ENCODE data around the gene STMND1. TPM values are rescaled to one million over a fixed set of nuclear protein-coding genes. Genes with fewer than 3 reads are reported as not detected.

The STMND1 gene
- total and polyA plus RNA-seq, 2 donors (not counting 1 experiment from before 2014, with no cell fraction given), result 0.06 TPM; not detected in 1

DNA sequence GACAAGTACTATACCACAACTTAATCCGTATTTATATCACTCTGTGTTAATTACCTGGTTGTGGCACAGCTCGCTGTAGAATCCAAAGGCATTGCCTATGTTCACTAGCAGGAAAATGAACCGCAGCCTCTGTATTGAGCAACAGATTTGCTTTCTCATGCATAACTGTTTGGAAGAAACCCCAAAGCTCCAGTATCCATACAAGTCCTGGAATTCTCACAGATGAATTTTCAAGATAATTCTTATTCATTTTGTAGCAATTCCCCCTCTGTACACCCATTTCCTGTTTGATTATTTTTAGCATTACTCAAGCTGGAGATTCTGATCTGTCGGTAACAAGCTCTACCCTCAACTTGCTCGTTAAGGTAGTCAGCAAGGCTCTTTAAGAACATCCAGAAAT is 63.5 kb downstream of the STMND1 start:
- no peaks in the 10 kb centered on the region for H3K79me2 ChIP-seq (ENCODE audit: control insufficient read depth, insufficient read depth, low read length)
- no peak overlapping the region for H3K9ac ChIP-seq (ENCODE audit: insufficient read depth, low read length)
- H3K27ac ChIP-seq (ENCODE audit: insufficient read depth, low read length), result no peak overlapping the region
- no peaks in the 10 kb centered on the region for H3K36me3 ChIP-seq (ENCODE audit: control insufficient read depth, insufficient read depth, low read length)
- no peaks in the 10 kb centered on the region for H3K27me3 ChIP-seq (ENCODE audit: control insufficient read depth, insufficient read depth, low read length)
- H2AFZ ChIP-seq (ENCODE audit: low read length), result no peak overlapping the region
- no peaks in the 10 kb centered on the region for H3K9me3 ChIP-seq (ENCODE audit: control insufficient read depth, insufficient read depth, low read depth, low read length)
- peak; percentile 55 to 82 for DNase-seq (ENCODE audit: low read depth in 2 of 2)
- peaks cover 3% of the 10 kb centered on the region for H3K4me1 ChIP-seq (ENCODE audit: control insufficient read depth, extremely low read depth, insufficient read depth, low read length)
- H3K4me3 ChIP-seq (replicated peaks in 1 of 4; ENCODE audit: control extremely low read depth in 1 of 4, insufficient read depth in 1 of 4, low read depth in 3 of 4, low read length in 4 of 4), result no peak overlapping the region
- no peak for TF ChIP-seq EZH2 (IDR thresholded peaks at IDR 0.05; ENCODE audit: low read length, missing control alignments)
- TF ChIP-seq, protein P1, sequence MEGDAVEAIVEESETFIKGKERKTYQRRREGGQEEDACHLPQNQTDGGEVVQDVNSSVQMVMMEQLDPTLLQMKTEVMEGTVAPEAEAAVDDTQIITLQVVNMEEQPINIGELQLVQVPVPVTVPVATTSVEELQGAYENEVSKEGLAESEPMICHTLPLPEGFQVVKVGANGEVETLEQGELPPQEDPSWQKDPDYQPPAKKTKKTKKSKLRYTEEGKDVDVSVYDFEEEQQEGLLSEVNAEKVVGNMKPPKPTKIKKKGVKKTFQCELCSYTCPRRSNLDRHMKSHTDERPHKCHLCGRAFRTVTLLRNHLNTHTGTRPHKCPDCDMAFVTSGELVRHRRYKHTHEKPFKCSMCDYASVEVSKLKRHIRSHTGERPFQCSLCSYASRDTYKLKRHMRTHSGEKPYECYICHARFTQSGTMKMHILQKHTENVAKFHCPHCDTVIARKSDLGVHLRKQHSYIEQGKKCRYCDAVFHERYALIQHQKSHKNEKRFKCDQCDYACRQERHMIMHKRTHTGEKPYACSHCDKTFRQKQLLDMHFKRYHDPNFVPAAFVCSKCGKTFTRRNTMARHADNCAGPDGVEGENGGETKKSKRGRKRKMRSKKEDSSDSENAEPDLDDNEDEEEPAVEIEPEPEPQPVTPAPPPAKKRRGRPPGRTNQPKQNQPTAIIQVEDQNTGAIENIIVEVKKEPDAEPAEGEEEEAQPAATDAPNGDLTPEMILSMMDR (conservative IDR thresholded peaks at IDR 0.05 in 1 of 2, IDR thresholded peaks at IDR 0.05 in 1 of 2; ENCODE audit: low read depth in 1 of 2, low read length in 2 of 2), result no peak
- H4K20me1 ChIP-seq (ENCODE audit: control insufficient read depth, extremely low read depth, insufficient read depth, low read length), result no peaks in the 10 kb centered on the region
- H3K4me2 ChIP-seq (ENCODE audit: extremely low read depth, insufficient read depth, low read length), result no peak overlapping the region

DNA sequence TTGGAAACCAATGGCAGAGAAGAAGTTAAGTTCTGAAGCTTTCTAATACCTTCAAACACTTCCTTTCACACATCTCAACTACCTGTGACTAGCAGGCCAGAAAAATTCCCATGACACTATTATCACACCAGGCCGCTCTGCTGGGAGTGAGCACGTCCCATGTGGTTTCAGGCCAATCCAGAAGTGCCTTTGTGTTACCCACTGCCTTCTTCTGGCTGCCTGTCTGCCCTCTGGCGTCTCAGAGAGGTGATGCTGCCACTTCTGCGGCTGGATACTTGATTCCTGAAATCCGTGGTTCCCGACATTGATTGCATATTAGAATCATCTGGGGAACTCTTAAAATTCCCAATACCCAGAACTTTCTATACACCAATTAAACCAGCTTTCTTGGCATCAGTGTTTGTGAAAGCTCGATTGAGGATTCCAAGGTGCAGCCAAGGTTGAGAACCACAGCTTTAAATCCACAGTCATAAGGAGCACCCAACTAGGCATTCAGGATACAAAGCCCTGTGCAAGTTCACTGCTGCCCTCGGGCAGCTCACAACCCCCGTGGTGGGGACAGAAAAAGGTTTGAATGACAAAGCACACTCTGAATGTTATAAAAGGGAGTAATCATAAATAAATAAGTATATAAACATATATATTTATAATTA is 65.6 kb downstream of the STMND1 start:
- Histone ChIP-seq H3K36me3 (ENCODE audit: control insufficient read depth, insufficient read depth, low read length) (no peaks in the 10 kb centered on the region), H3K4me2 (ENCODE audit: extremely low read depth, insufficient read depth, low read length) (no peak overlapping the region), H3K27ac (ENCODE audit: insufficient read depth, low read length) (no peak overlapping the region), H3K9ac (ENCODE audit: insufficient read depth, low read length) (no peak overlapping the region), H4K20me1 (ENCODE audit: control insufficient read depth, extremely low read depth, insufficient read depth, low read length) (no peaks in the 10 kb centered on the region), H3K79me2 (ENCODE audit: control insufficient read depth, insufficient read depth, low read length) (no peaks in the 10 kb centered on the region), H3K9me3 (ENCODE audit: control insufficient read depth, insufficient read depth, low read depth, low read length) (no peaks in the 10 kb centered on the region), H3K27me3 (ENCODE audit: control insufficient read depth, insufficient read depth, low read length) (no peaks in the 10 kb centered on the region), H3K4me1 (ENCODE audit: control insufficient read depth, extremely low read depth, insufficient read depth, low read length) (peaks cover 3% of the 10 kb centered on the region), H3K4me3 (replicated peaks in 1 of 4; ENCODE audit: control extremely low read depth in 1 of 4, insufficient read depth in 1 of 4, low read depth in 3 of 4, low read length in 4 of 4) (no peak overlapping the region), H2AFZ (ENCODE audit: low read length) (no peak overlapping the region)
- DNase-seq (ENCODE audit: low read depth in 2 of 2), result peak; percentile 14 to 70
- TF ChIP-seq, protein P1 (conservative IDR thresholded peaks at IDR 0.05 in 1 of 2, IDR thresholded peaks at IDR 0.05 in 1 of 2; ENCODE audit: low read depth in 1 of 2, low read length in 2 of 2), result peak in 1 of 2 donors; percentile 45
- no peak for TF ChIP-seq EZH2 (IDR thresholded peaks at IDR 0.05; ENCODE audit: low read length, missing control alignments)

DNA sequence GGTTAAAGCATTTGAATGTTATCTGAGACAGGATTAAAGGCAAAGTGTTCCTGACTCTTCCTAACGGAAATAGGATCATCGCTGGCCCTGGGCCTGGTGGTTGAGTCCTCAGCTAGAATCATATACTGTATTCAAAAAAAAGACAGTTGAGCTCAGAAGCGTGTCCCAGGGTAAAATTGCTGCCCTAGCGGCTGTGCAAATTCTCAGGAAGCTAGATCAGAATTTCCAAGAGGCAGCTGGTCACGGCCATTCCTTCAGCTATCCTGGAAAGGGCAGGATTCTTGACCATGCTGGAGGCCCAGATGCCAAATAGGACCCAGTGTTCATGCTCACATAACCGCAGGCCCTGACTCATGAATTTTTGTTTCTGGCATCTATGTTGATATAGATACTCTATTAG is 67.4 kb downstream of the STMND1 start:
- H3K4me3 ChIP-seq (replicated peaks in 1 of 4; ENCODE audit: control extremely low read depth in 1 of 4, insufficient read depth in 1 of 4, low read depth in 3 of 4, low read length in 4 of 4), result no peak overlapping the region

More for the DNA sequence above, 67.4 kb downstream of the STMND1 start:
- no peaks in the 10 kb centered on the region for H4K20me1 ChIP-seq (ENCODE audit: control insufficient read depth, extremely low read depth, insufficient read depth, low read length)
- peak overlapping the region; percentile 21 for H3K4me2 ChIP-seq (ENCODE audit: extremely low read depth, insufficient read depth, low read length)
- TF ChIP-seq, protein P1 (conservative IDR thresholded peaks at IDR 0.05 in 1 of 2, IDR thresholded peaks at IDR 0.05 in 1 of 2; ENCODE audit: low read depth in 1 of 2, low read length in 2 of 2), result peak in 1 of 2 donors; percentile 24
- no peak for TF ChIP-seq EZH2 (IDR thresholded peaks at IDR 0.05; ENCODE audit: low read length, missing control alignments)
- peak; percentile 33 to 75 for DNase-seq (ENCODE audit: low read depth in 2 of 2)
- H3K27me3 ChIP-seq (ENCODE audit: control insufficient read depth, insufficient read depth, low read length), result no peaks in the 10 kb centered on the region
- no peaks in the 10 kb centered on the region for H3K79me2 ChIP-seq (ENCODE audit: control insufficient read depth, insufficient read depth, low read length)
- no peaks in the 10 kb centered on the region for H3K9me3 ChIP-seq (ENCODE audit: control insufficient read depth, insufficient read depth, low read depth, low read length)
- peaks cover 3% of the 10 kb centered on the region for H3K4me1 ChIP-seq (ENCODE audit: control insufficient read depth, extremely low read depth, insufficient read depth, low read length)
- peak overlapping the region; percentile 19 for H3K27ac ChIP-seq (ENCODE audit: insufficient read depth, low read length)
- H3K9ac ChIP-seq (ENCODE audit: insufficient read depth, low read length), result no peak overlapping the region
- no peaks in the 10 kb centered on the region for H3K36me3 ChIP-seq (ENCODE audit: control insufficient read depth, insufficient read depth, low read length)
- no peak overlapping the region for H2AFZ ChIP-seq (ENCODE audit: low read length)

Data from fibroblast of lung (primary cell).